HFFc6 (cell line): ENCODE measurements around the gene ABHD5. TPM values are rescaled to one million over a fixed set of nuclear protein-coding genes. Genes with fewer than 3 reads are reported as not detected.

ENCODE experiments used
- DNase-seq: peaks from one replicate; pipeline ENCODE4 v3.0.0-alpha.2; 2018
- H3K27ac Mint-ChIP-seq: 2 replicates; pipeline ENCODE4 v1.8.0; 2020; ENCODE audit warnings: mild to moderate bottlenecking, mixed read lengths
- H3K27me3 Mint-ChIP-seq: 2 replicates; pipeline ENCODE4 v1.8.0; 2021; ENCODE audit warnings: mild to moderate bottlenecking, moderate library complexity, mixed read lengths; ENCODE audit not compliant: insufficient read depth
- H3K36me3 Mint-ChIP-seq: 2 replicates; pipeline ENCODE4 v1.8.0; 2021; ENCODE audit warnings: low read depth, mixed read lengths
- H3K4me1 Mint-ChIP-seq: 2 replicates; pipeline ENCODE4 v1.8.0; 2020; ENCODE audit warnings: low read depth, mixed read lengths
- H3K4me3 Mint-ChIP-seq: 2 replicates; pipeline ENCODE4 v1.8.0; 2020; ENCODE audit warnings: mild to moderate bottlenecking, moderate library complexity, mixed read lengths
- H3K9me3 Mint-ChIP-seq: 2 replicates; pipeline ENCODE4 v1.8.0; 2020; ENCODE audit warnings: mild to moderate bottlenecking, mixed read lengths
- total RNA-seq, 6 experiments: library from RNA; stranded (reverse); fragmentation: NEBNext Ultra II Directional; extraction: Animal tissue kit (Norgen Biotek cat#: 25700); gene quantifications; 2 replicates in 1 of 6; 3 replicates in 5 of 6; pipeline ENCODE4 v1.2.3, GENCODE V29; 2021
- TF ChIP-seq, protein P1 (sequence below): fragments of 200-600 bp; sonication (generic); IDR thresholded peaks from 2 replicates; pipeline ENCODE4 v1.5.0; 2021; ENCODE audit warnings: antibody characterized with exemption, mild to moderate bottlenecking

ABHD5 gene
- total RNA-seq, 6 experiments from 2014 or later, result 16.0 to 25.8 (median 18.1) TPM

DNA sequence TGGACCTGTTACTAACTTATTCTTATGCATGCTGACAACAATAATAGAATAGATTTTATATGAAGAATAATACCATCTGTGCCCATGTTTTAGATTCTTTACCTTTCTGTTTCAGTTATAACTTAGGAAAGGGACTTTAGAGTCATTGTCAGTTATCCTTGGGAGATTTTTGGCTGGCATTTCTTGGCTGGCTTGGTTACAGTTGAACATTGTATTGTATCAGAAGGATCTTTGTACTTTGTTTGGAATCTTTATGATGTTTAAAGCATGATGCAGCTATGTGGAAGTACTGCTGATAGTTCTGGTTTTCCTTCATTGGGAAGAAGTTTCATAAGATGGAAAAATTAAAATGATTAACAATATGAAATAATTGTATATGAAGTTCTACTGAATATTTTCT, 19.9 kb downstream of the ABHD5 start:
- H3K4me3 Mint-ChIP-seq, result no peak overlapping the region
- no peak overlapping the region for H3K27ac Mint-ChIP-seq
- no peak for DNase-seq
- no peaks in the 10 kb centered on the region for H3K9me3 Mint-ChIP-seq
- TF ChIP-seq, protein P1, sequence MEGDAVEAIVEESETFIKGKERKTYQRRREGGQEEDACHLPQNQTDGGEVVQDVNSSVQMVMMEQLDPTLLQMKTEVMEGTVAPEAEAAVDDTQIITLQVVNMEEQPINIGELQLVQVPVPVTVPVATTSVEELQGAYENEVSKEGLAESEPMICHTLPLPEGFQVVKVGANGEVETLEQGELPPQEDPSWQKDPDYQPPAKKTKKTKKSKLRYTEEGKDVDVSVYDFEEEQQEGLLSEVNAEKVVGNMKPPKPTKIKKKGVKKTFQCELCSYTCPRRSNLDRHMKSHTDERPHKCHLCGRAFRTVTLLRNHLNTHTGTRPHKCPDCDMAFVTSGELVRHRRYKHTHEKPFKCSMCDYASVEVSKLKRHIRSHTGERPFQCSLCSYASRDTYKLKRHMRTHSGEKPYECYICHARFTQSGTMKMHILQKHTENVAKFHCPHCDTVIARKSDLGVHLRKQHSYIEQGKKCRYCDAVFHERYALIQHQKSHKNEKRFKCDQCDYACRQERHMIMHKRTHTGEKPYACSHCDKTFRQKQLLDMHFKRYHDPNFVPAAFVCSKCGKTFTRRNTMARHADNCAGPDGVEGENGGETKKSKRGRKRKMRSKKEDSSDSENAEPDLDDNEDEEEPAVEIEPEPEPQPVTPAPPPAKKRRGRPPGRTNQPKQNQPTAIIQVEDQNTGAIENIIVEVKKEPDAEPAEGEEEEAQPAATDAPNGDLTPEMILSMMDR, result no peak
- H3K27me3 Mint-ChIP-seq, result no peaks in the 10 kb centered on the region; the same call in 1 of the 2 replicates
- H3K36me3 Mint-ChIP-seq, result peaks cover 24% of the 10 kb centered on the region
- H3K4me1 Mint-ChIP-seq, result peaks cover 48% of the 10 kb centered on the region

DNA sequence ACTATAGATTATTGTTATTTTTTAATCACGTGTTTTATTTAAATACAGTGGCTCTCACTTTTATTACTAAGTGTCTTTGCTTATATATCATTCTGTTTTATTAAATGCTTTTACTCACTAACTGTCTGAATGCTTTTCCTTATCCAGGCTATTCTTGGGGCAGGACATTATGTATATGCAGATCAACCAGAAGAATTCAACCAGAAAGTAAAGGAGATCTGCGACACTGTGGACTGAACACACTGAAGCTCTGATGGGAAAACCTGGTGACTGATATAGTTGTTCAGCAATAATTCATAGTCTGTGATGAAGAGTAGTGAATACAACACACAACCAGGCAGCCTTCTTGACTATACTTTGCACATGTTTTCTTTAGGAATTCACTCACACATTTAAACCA, 27.6 kb downstream of the ABHD5 start:
- Mint-ChIP-seq H3K27ac (no peak overlapping the region), H3K36me3 (peaks cover 11% of the 10 kb centered on the region), H3K4me1 (peaks cover 10% of the 10 kb centered on the region), H3K9me3 (no peaks in the 10 kb centered on the region), H3K27me3 (no peaks in the 10 kb centered on the region; the same call in 1 of the 2 replicates), H3K4me3 (no peak overlapping the region)
- TF ChIP-seq, protein P1, result no peak
- no peak for DNase-seq

- no peak for DNase-seq
- Mint-ChIP-seq H3K36me3 (peaks cover 16% of the 10 kb centered on the region), H3K27ac (peak overlapping the region; percentile 13), H3K4me3 (no peak overlapping the region), H3K9me3 (no peaks in the 10 kb centered on the region), H3K4me1 (peaks cover 31% of the 10 kb centered on the region), H3K27me3 (no peaks in the 10 kb centered on the region; the same call in 1 of the 2 replicates)
- TF ChIP-seq, protein P1, result no peak
Measured at GRCh38 chr3:43723121-43723734, 32.5 kb downstream of the ABHD5 start.

GRCh38 chr3:43726521-43726920, 35.8 kb downstream of the ABHD5 start:
- no peak overlapping the region for H3K27ac Mint-ChIP-seq
- TF ChIP-seq, protein P1, result no peak
- no peak for DNase-seq
- H3K9me3 Mint-ChIP-seq, result no peaks in the 10 kb centered on the region
- H3K36me3 Mint-ChIP-seq, result peaks cover 9% of the 10 kb centered on the region
- no peak overlapping the region for H3K4me3 Mint-ChIP-seq
- H3K27me3 Mint-ChIP-seq, result no peaks in the 10 kb centered on the region; the same call in 1 of the 2 replicates
- H3K4me1 Mint-ChIP-seq, result peaks cover 31% of the 10 kb centered on the region

DNA sequence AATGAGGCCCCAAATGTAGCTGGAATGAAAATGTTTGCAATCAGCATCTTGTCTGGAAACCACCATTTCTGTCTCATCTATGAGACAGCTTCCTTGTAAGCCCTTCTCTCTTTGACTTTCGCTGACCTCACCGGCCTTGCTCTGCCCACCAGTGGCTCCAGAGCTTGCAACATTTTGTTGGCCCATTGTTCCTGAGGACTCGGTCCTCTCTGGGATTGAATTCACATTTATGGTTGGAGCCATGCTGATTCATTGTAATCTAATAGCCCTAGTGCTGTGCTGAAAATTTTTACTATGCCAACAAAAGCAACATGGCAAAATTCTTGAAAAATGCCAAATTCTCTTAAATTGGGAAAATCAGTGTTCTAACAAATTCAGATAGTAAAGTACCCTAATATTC, 37.2 kb downstream of the ABHD5 start:
- Mint-ChIP-seq H3K36me3 (peaks cover 9% of the 10 kb centered on the region), H3K27me3 (no peaks in the 10 kb centered on the region; the same call in 1 of the 2 replicates), H3K9me3 (no peaks in the 10 kb centered on the region), H3K4me3 (no peak overlapping the region), H3K4me1 (peaks cover 33% of the 10 kb centered on the region), H3K27ac (peak overlapping the region; percentile 11; the same call in 1 of the 2 replicates)
- TF ChIP-seq, protein P1, result no peak
- DNase-seq, result no peak
